Measurements from ENCODE around the gene PRR29.

The PRR29 gene

GRCh38 chr17:64051153-64051552 lies 53.0 kb downstream of the PRR29 start:
- DNase-seq = no peak

GRCh38 chr17:64053101-64053500 lies 55.0 kb downstream of the PRR29 start:
- DNase-seq = no peak

Measured in bone marrow (tissue), 2 donors.